SKM-1 (cell line): ENCODE measurements around the gene GNLY.

ENCODE experiments used
- DNase-seq: peaks from one replicate; lab custom pipeline; 2025; ENCODE audit not compliant: unreplicated experiment; lab: John Stamatoyannopoulos, UW

Gene GNLY

GRCh38 chr2:85681776-85682175 is 12.4 kb upstream of the GNLY start:
- DNase-seq, result no peak

GRCh38 chr2:85682378-85682777 is 11.8 kb upstream of the GNLY start:
- no peak for DNase-seq

DNA sequence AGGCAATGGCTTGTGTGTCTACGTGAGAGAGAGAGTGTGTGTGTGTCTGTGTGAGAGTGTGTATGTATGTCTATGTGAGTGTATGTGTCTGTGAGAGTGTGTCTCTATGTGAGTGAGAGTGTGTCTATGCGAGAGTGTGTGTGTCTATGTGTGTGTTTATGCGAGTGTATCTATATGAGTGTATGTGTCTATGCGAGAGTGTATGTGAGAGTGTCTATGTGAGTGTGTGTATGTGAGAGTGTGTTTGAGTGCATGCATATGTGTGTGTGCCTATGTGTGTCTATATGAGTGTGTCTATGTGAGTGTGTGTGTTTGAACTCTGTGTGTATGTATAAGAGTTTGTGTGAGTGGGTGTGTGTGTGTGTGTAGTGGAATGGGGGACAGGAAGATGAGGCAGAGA is 9.8 kb upstream of the GNLY start:
- DNase-seq, result no peak

- DNase-seq, result no peak
Observed at GRCh38 chr2:85684806-85685205, 9.4 kb upstream of the GNLY start.

GRCh38 chr2:85690932-85691331 is 3.2 kb upstream of the GNLY start:
- no peak for DNase-seq

GRCh38 chr2:85692039-85692645 is 2.0 kb upstream of the GNLY start:
- DNase-seq, result no peak

DNA sequence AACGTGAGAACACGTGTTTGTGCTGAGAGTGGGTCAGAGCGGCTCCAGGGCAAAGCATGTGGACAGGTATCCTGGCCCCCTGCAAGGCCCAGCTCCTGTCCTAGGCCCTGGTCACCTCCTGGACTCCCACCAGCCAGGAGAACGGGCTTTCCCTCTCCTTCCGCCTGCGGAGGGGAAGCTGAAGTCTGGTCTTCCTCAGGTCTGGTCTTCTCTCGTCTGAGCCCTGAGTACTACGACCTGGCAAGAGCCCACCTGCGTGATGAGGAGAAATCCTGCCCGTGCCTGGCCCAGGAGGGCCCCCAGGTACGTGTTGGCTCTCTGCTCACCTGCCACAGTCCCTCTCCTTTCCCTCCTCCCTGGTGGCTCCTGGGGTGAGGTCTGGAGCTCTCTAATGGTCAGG is 963 bp downstream of the GNLY start:
- DNase-seq, result no peak

DNA sequence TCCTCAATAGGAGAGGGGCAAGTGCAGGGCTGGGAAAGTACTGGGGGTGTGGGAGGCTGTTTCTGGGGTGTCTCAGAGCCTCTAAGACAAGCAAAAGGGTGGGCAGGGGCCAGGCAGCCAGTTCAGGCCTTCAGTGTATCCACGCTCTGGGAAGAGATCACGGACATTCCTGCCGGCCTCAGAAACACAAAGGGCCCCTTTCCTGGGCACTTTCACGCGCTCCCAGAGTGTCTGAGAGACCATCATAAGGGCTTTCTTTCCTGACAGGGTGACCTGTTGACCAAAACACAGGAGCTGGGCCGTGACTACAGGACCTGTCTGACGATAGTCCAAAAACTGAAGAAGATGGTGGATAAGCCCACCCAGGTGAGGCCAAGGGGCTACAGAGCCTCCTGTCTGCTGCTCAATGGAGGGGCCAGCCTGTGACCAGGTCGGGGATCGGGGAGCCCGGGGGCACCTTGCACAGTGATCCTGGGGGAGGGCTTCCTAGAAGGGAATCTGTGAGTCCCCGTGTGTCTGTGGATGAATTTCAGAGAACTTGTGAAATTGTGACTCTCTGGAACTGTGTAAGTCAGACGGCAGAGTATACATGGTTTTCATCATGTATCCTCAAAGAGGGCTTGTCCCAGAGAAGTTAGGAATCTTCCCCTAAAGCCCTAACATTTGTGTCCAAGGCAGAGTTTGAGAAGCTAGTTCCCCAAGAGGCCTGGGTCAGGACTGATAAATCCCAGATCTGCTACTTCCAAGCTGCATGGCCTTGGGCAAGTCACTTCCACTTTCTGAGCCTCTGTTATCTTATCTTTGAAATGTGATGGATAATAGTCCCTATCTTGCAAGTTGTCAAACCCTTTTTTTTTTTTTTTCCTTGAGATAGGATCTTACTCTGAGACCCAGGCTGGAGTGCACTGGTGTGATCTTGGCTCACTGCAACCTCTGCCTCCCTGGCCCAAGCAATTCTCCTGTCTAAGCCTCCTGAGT is 1.8 kb downstream of the GNLY start:
- no peak for DNase-seq

DNA sequence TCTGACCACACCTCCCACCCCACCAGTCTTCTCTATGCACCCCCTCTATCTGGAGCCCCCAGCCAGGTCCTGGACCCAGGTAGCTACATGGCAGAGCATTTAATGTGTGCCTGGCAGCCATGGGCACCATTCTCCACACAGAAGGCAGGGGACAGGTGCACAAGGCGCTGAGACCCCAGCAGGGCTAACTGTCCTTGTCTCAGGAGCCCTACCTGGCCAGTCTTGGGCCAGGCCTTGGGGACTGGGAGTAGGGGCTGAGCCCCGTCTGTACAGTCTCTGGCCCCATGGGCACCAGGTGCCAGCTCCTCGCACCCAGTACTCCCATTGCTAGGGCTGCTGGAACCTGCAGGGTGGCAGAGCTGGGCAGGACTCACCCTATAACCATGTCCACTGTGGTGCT is 2.9 kb downstream of the GNLY start:
- no peak for DNase-seq

- DNase-seq, result no peak
Observed at GRCh38 chr2:85697716-85698115, 3.6 kb downstream of the GNLY start.

- no peak for DNase-seq
Observed at GRCh38 chr2:85698184-85698879, 4.2 kb downstream of the GNLY start.

- DNase-seq, result no peak
Observed at GRCh38 chr2:85698880-85699254, 4.7 kb downstream of the GNLY start.

DNA sequence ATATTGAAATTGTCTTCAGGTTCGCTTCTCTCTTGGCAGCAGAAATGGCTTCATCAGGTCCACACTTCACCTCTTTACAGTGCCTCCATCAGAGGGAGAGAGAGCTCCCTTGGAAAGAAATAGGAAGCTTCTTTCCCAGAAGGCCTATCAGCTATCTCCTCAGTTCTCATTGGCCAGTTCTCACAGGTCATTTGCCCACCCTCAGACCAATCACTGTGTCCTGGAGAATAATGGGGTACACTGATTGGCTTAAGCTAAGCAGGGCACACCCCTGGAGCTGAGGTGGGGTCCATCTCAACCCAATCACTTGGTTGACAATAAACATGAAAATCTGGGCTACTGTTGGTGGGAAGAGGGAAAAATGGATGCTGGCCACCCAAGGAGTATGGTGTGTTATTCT is 5.2 kb downstream of the GNLY start:
- no peak for DNase-seq

- no peak for DNase-seq
Observed at GRCh38 chr2:85702172-85702571, 8.0 kb downstream of the GNLY start.

DNA sequence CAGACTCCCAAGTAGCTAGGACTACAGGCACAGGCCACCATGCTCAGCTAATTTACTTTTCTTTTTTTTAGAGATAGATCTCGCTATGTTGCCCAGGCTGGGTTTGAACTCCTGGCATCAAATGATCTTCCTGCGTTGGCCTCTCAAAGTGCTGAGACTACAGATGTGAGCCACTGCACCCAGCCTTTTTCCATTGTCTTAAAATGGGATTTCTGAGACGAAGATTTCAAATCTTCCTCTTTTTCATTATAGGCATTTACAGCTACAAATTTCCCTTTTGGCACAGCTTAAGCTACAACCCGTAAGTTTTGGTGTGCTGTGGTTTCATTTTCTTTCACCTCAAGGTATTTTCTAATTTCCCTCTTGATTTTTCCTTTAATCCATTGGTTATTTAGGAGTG is 8.6 kb downstream of the GNLY start:
- DNase-seq, result no peak

DNA sequence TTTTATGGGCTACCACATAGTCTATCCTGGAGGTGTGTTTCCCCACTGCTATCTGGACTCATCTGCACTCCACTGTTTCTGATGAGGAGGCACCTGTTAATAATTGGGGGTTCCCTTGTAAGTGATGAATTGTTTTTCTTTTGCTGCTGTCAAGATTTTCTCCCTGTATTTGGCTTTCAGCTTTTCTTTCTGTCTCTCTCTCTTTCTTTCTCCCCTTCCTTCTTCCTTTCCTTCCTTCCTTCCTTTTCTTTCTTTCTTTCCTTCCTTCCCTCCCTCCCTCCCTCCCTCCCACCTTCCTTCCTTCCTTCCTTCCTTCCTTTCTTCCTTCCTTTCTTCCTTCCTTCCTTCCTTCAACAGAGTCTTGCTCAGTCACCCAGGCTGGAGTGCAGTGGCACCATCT is 9.2 kb downstream of the GNLY start:
- no peak for DNase-seq

DNA sequence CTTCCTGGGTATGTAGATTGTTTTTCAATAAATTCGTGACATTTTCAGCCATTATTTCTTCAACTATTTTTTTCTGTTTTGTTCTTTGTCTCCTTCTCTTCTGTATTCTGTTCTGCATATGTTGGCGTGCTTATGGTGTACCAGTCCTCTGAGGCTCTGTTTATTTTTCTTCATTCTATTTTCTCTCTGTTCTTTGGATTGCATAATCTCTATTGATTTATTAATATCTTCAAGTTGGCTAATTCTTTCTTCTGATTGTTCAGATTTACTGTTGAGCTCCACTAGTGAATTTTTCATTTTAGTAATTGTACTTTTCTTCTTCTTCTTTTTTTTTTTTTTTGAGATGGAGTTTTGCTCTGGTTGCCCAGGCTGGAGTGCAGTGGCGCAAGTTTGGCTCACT is 9.9 kb downstream of the GNLY start:
- no peak for DNase-seq

- peak; percentile 70 for DNase-seq
Observed at GRCh38 chr2:85704800-85705679, 10.9 kb downstream of the GNLY start.

DNA sequence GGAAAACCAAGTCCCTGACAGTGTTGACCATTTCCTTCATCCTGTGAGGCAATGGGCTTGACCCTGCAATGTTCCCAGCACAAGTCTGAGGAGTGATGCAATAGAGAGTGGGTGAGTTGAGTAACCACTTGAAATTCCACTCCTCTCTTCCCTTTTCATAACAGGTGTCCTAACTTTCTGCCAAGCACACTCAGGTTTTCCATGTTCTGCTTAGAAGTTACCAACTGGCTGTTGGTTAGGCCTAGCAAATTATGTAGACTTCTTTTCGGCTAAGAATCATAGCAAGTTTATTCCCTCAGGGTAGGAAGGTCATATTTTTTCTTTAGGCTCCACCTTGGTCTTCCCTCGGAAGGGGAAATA is 11.5 kb downstream of the GNLY start:
- peak; percentile 69 for DNase-seq

GRCh38 chr2:85706063-85706462 is 11.9 kb downstream of the GNLY start:
- no peak for DNase-seq
